Stomach (tissue), 9 donors: ENCODE results near the gene FRAS1. TPM values are rescaled to one million over a fixed set of nuclear protein-coding genes. Genes with fewer than 3 reads are reported as not detected.

Experiments
- DNase-seq, 2 donors: peaks; one replicate each; pipeline versions ENCODE4 v3.0.0 to v3.0.0-alpha.2; 2013 to 2019
- H3K27ac ChIP-seq, 5 donors: fragments of 200-600 bp in 4 of 5; sonication (generic) in 4 of 5; one replicate each; pipeline ENCODE4 v1.5.1; 2013 to 2019; ENCODE audit warnings: mild to moderate bottlenecking in 1 of 5, moderate library complexity in 1 of 5
- H3K27me3 ChIP-seq, 3 donors: fragments of 200-600 bp; sonication (generic); one replicate each; pipeline ENCODE4 v1.5.1; 2017 to 2019; ENCODE audit warnings: mixed run types in 1 of 3
- H3K36me3 ChIP-seq, 4 donors: fragments of 200-600 bp; sonication (generic); 1 replicate in 3 of 4; 2 replicates in 1 of 4; pipeline ENCODE4 v1.5.1; 2016 to 2019
- H3K4me1 ChIP-seq, 4 donors: fragments of 200-600 bp; sonication (generic); one replicate each; pipeline ENCODE4 v1.5.1; 2016 to 2019
- H3K4me3 ChIP-seq, 4 donors: fragments of 200-600 bp; sonication (generic) in 3 of 4; one replicate each; pipeline ENCODE4 v1.5.1; 2016 to 2019; ENCODE audit warnings: mild to moderate bottlenecking in 1 of 4
- H3K9me3 ChIP-seq, 4 donors: fragments of 200-600 bp; sonication (generic); one replicate each; pipeline ENCODE4 v1.5.1; 2016 to 2019
- CTCF ChIP-seq, 7 experiments: fragments of 450-650 bp in 4 of 7; fragments of 200-600 bp in 3 of 7; sonication (generic) in 3 of 7; IDR thresholded peaks; one replicate each; pipeline ENCODE4 v1.5.1; 2016 to 2019; ENCODE audit warnings: antibody characterized with exemption in 7 of 7, control low read depth in 2 of 7, mild to moderate bottlenecking in 1 of 7
- EP300 ChIP-seq: sonication (generic); formaldehyde crosslinking; IDR thresholded peaks from one replicate; pipeline ENCODE4 v1.6.1; 2017; ENCODE audit warnings: antibody characterized with exemption
- POLR2A ChIP-seq, 4 donors: fragments of 450-650 bp; IDR thresholded peaks; one replicate each; pipeline ENCODE4 v1.6.1; 2016; ENCODE audit warnings: antibody characterized with exemption in 4 of 4, control low read depth in 2 of 4, mild to moderate bottlenecking in 1 of 4, moderate library complexity in 1 of 4
- POLR2AphosphoS5 ChIP-seq, 3 donors: sonication (generic); formaldehyde crosslinking; IDR thresholded peaks; one replicate each; pipeline ENCODE4 v1.6.1; 2016; ENCODE audit warnings: antibody characterized with exemption in 3 of 3
- WGBS, 5 donors: extraction: QIAGEN DNeasy Blood & Tissue Kit in 3 of 5; methylation state at CpG; one replicate each; pipeline versions ENCODE4 v1.1.5 to v1.1.7; 2013 to 2018; 5-methylcytosine and 5-hydroxymethylcytosine counted together
- intact Hi-C: fragments of 100-400 bp; cut with DNase I; formaldehyde crosslinking; loops from one replicate; pipeline ENCODE4 v1.15.1; 2023; ENCODE audit warnings: low total_unique reads
- polyA plus RNA-seq, 3 donors: library from polyadenylated mRNA; stranded (reverse); fragments of 200-250 nt; gene quantifications; one replicate each; pipeline ENCODE4 v1.2.3, GENCODE V29; 2013
- total RNA-seq, 5 donors: library from RNA; depleted of rRNA; stranded (reverse); fragments of >200 nt; gene quantifications; one replicate each; pipeline versions ENCODE4 v1.1.0 to v1.2.3, GENCODE V29; 2014 to 2016
- donor health status: healthy with polysubstance abuse.
- donor health status: Bipolar disorder and iron deficiency.
- donor health status: healthy.

FRAS1 gene
- total and polyA plus RNA-seq, 8 donors: under 0.01 to 12.7 (median 2.0) TPM

- Histone ChIP-seq H3K36me3 (no peaks in the 10 kb centered on the region), H3K9me3 (no peaks in the 10 kb centered on the region), H3K27ac (no peak overlapping the region), H3K4me1 (no peaks in the 10 kb centered on the region), H3K27me3 (no peaks in the 10 kb centered on the region), H3K4me3 (no peak overlapping the region)
- DNase-seq: no peak
- intact Hi-C loops: no loop called here
- TF ChIP-seq CTCF (IDR thresholded peaks at IDR 0.05): no peak
- TF ChIP-seq POLR2A (IDR thresholded peaks at IDR 0.05): no peak
- no peak for TF ChIP-seq POLR2AphosphoS5 (IDR thresholded peaks at IDR 0.05)
- no peak for TF ChIP-seq EP300
- WGBS, 5 donors: 84 to 90% (median 88%) methylated on average over 3 of the region's 3 CpGs
Measured at GRCh38 chr4:78476108-78476704, 419.1 kb downstream of the FRAS1 start.

- no peak overlapping the region for H3K27ac ChIP-seq
- no peaks in the 10 kb centered on the region for H3K9me3 ChIP-seq
- DNase-seq: no peak
- H3K27me3 ChIP-seq: no peaks in the 10 kb centered on the region
- intact Hi-C loops: no loop called here
- no peak for TF ChIP-seq POLR2A (IDR thresholded peaks at IDR 0.05)
- no peak for TF ChIP-seq EP300
- TF ChIP-seq CTCF (IDR thresholded peaks at IDR 0.05): no peak
- no peak for TF ChIP-seq POLR2AphosphoS5 (IDR thresholded peaks at IDR 0.05)
- no peaks in the 10 kb centered on the region for H3K36me3 ChIP-seq
- whole genome bisulfite sequencing, 5 donors: 0 to 49% (median 35%) methylated on average over 1 of the region's 1 CpG
- H3K4me3 ChIP-seq: no peak overlapping the region
- no peaks in the 10 kb centered on the region for H3K4me1 ChIP-seq
Measured at GRCh38 chr4:78477276-78477675, 420.2 kb downstream of the FRAS1 start.

GRCh38 chr4:78478523-78478922 lies 421.4 kb downstream of the FRAS1 start:
- H3K9me3 ChIP-seq: no peaks in the 10 kb centered on the region
- H3K36me3 ChIP-seq: no peaks in the 10 kb centered on the region
- DNase-seq: no peak
- H3K27me3 ChIP-seq: no peaks in the 10 kb centered on the region
- H3K4me1 ChIP-seq: no peaks in the 10 kb centered on the region
- TF ChIP-seq EP300: no peak
- TF ChIP-seq POLR2A (IDR thresholded peaks at IDR 0.05): no peak
- TF ChIP-seq CTCF (IDR thresholded peaks at IDR 0.05): no peak
- no peak for TF ChIP-seq POLR2AphosphoS5 (IDR thresholded peaks at IDR 0.05)
- no peak overlapping the region for H3K27ac ChIP-seq
- no peak overlapping the region for H3K4me3 ChIP-seq
- intact Hi-C loops: no loop called here

- WGBS, 5 donors: 92 to 100% (median 100%) methylated on average over 1 of the region's 1 CpG
- Histone ChIP-seq H3K4me1 (no peaks in the 10 kb centered on the region), H3K27ac (no peak overlapping the region), H3K4me3 (no peak overlapping the region), H3K36me3 (no peaks in the 10 kb centered on the region), H3K9me3 (no peaks in the 10 kb centered on the region), H3K27me3 (no peaks in the 10 kb centered on the region)
- intact Hi-C loops: no loop called here
- DNase-seq: no peak
- no peak for TF ChIP-seq CTCF (IDR thresholded peaks at IDR 0.05)
- TF ChIP-seq POLR2AphosphoS5 (IDR thresholded peaks at IDR 0.05): no peak
- no peak for TF ChIP-seq EP300
- TF ChIP-seq POLR2A (IDR thresholded peaks at IDR 0.05): no peak
Measured at GRCh38 chr4:78480286-78480685, 423.2 kb downstream of the FRAS1 start.
